Measurements from ENCODE around the gene YIF1B. TPM values are rescaled to one million over a fixed set of nuclear protein-coding genes. Genes with fewer than 3 reads are reported as not detected.

The YIF1B gene
- total RNA-seq, 2 donors from 2014 or later, result 14.9 to 31.0 TPM

GRCh38 chr19:38255383-38256014, 60.2 kb downstream of the YIF1B start:
- ATAC-seq (ENCODE audit: insufficient number of reproducible peaks, low FRiP score, low read depth), result no peak
- H3K4me1 ChIP-seq (ENCODE audit: control insufficient read depth in 1 of 2, low read depth in 2 of 2), result peaks cover 11 to 55% of the 10 kb centered on the region in 2 donors
- no peak for DNase-seq (ENCODE audit: low spot score)

GRCh38 chr19:38253788-38254187, 62.0 kb downstream of the YIF1B start:
- Histone ChIP-seq H3K27me3 (replicated peaks; ENCODE audit: insufficient read depth) (no peaks in the 10 kb centered on the region), H3K4me3 (peak overlapping the region; percentile 90), H3K4me1 (ENCODE audit: control insufficient read depth in 1 of 2, low read depth in 2 of 2) (peaks cover 20 to 69% of the 10 kb centered on the region in 2 donors), H3K36me3 (peaks cover 3% of the 10 kb centered on the region), H3K9me3 (no peaks in the 10 kb centered on the region), H3K27ac (peak overlapping the region; percentile 95 to 98)
- no peak for ATAC-seq (ENCODE audit: insufficient number of reproducible peaks, low FRiP score, low read depth)
- no peak for TF ChIP-seq CTCF (IDR thresholded peaks at IDR 0.05)
- no peak for DNase-seq (ENCODE audit: low spot score)

More at GRCh38 chr19:38255383-38256014, 60.2 kb downstream of the YIF1B start:
- Histone ChIP-seq H3K27me3 (replicated peaks; ENCODE audit: insufficient read depth) (no peaks in the 10 kb centered on the region), H3K4me3 (peak overlapping the region; percentile 90), H3K9me3 (no peaks in the 10 kb centered on the region), H3K27ac (peak overlapping the region; percentile 95 to 98), H3K36me3 (peaks cover 3% of the 10 kb centered on the region)
- no peak for TF ChIP-seq CTCF (IDR thresholded peaks at IDR 0.05)

Other genes with a start within 250 kb of the YIF1B start
- 1 to 10 TPM in 1 of 2 donors, under 1 TPM in 1; 0.85 to 1.2 TPM for gene DPF1, start 91.7 kb downstream of the YIF1B start, total RNA-seq
- gene PPP1R14A, start 59.6 kb downstream of the YIF1B start, total RNA-seq, result 100 to 1,000 TPM; 618 to 908 TPM
- 100 to 1,000 TPM; 218 to 480 TPM for gene SPINT2, start 51.4 kb downstream of the YIF1B start, total RNA-seq
- gene C19orf33, start 11.7 kb downstream of the YIF1B start, total RNA-seq, result 1 to 10 TPM in 1 of 2 donors, not detected in 1; 6.7 TPM
- gene KCNK6, start 3.9 kb upstream of the YIF1B start, total RNA-seq, result 10 to 100 TPM; 16.1 to 34.3 TPM
- 10 to 100 TPM in 1 of 2 donors, 1 to 10 TPM in 1; 8.7 to 11.9 TPM for gene CATSPERG, start 19.9 kb upstream of the YIF1B start, total RNA-seq
- 100 to 1,000 TPM; 173 to 178 TPM for gene PSMD8, start 58.6 kb upstream of the YIF1B start, total RNA-seq
- gene GGN, start 72.1 kb upstream of the YIF1B start, total RNA-seq, result 1 to 10 TPM; 1.5 to 6.0 TPM
- 10 to 100 TPM in 1 of 2 donors, 1 to 10 TPM in 1; 4.1 to 16.4 TPM for gene SPRED3, start 72.8 kb upstream of the YIF1B start, total RNA-seq
- gene FAM98C, start 87.1 kb upstream of the YIF1B start, total RNA-seq, result 10 to 100 TPM; 20.0 to 34.0 TPM
- gene RASGRP4, start 110.3 kb upstream of the YIF1B start, total RNA-seq, result 10 to 100 TPM in 1 of 2 donors, 1 to 10 TPM in 1; 3.6 to 16.9 TPM
- 1 to 10 TPM; 3.8 to 4.3 TPM for gene RYR1, start 117.7 kb upstream of the YIF1B start, total RNA-seq

Measured in thoracic aorta (tissue), 2 donors.